Panc1 (cell line): ENCODE results near the gene ZNF132. TPM values are rescaled to one million over a fixed set of nuclear protein-coding genes. Genes with fewer than 3 reads are reported as not detected.

Source experiments
- ATAC-seq: fragments of 200-7000 bp; cut with Tn5 transposase; 2 replicates; pipeline ENCODE4 v1.9.1; 2020; ENCODE audit warnings: mild to moderate bottlenecking, moderate library complexity
- BruUV-seq: library from RNA; stranded (reverse); fragments of 400-500 nt; replicated peaks from 2 replicates; lab custom pipeline; 2021; lab: Mats Ljungman, UMichigan
- CTCF ChIA-PET: fragments of 300-600 bp; sonication (Branson Sonifier 250); formaldehyde crosslinking; loops from one replicate; lab custom pipeline; 2022; ENCODE audit warnings: antibody characterized with exemption; lab: Charles Lee
- POLR2A ChIA-PET: fragments of 300-600 bp; sonication (Branson Sonifier 250); formaldehyde crosslinking; loops from one replicate; lab custom pipeline; 2022; ENCODE audit warnings: antibody characterized with exemption; lab: Charles Lee
- DNase-seq: peaks from one replicate; pipeline ENCODE4 v3.0.0-alpha.2; 2010; ENCODE audit warnings: low read depth, low spot score
- H3K27ac ChIP-seq: 2 replicates; pipeline ENCODE4 v1.5.1; 2011; ENCODE audit warnings: mild to moderate bottlenecking, low read length, inconsistent platforms
- H3K27me3 ChIP-seq: fragments of 200-500 bp; sonication (Bioruptor generic); 2 replicates; pipeline ENCODE4 v1.6.0; 2014; ENCODE audit warnings: low read length, inconsistent platforms; ENCODE audit not compliant: control insufficient read depth, insufficient read depth
- H3K36me3 ChIP-seq: fragments of 200-500 bp; sonication (Bioruptor generic); 2 replicates; pipeline ENCODE4 v1.5.1; 2014; ENCODE audit warnings: inconsistent platforms, mild to moderate bottlenecking, low read length, moderate library complexity; ENCODE audit not compliant: control insufficient read depth, insufficient read depth
- H3K4me1 ChIP-seq: 2 replicates; pipeline ENCODE4 v1.5.1; 2011; ENCODE audit warnings: inconsistent platforms, mild to moderate bottlenecking, low read length, moderate library complexity; ENCODE audit not compliant: control insufficient read depth, insufficient read depth
- H3K4me3 ChIP-seq, 2 experiments: 2 replicates each; pipeline ENCODE4 v1.5.1; 2011 to 2012; ENCODE audit warnings: low read depth in 2 of 2, low read length in 2 of 2, mild to moderate bottlenecking in 2 of 2, inconsistent platforms in 1 of 2, moderate library complexity in 1 of 2
- H3K9me3 ChIP-seq: fragments of 200-500 bp; sonication (Bioruptor generic); 2 replicates; pipeline ENCODE4 v1.5.1; 2014; ENCODE audit warnings: low read depth, mild to moderate bottlenecking, inconsistent platforms, low read length, moderate library complexity; ENCODE audit not compliant: control insufficient read depth, insufficient read depth
- CTCF ChIP-seq: fragments of 450-650 bp; IDR thresholded peaks from 2 replicates; pipeline ENCODE4 v1.5.1; 2017; ENCODE audit warnings: mild to moderate bottlenecking
- POLR2AphosphoS5 ChIP-seq: IDR thresholded peaks from 2 replicates; pipeline ENCODE4 v1.6.1; 2012; ENCODE audit warnings: mild to moderate bottlenecking, low read depth, low read length, moderate library complexity
- REST ChIP-seq, 2 experiments: IDR thresholded peaks; 2 replicates each; pipeline ENCODE4 v1.6.1; 2011 to 2012; ENCODE audit warnings: low read depth in 2 of 2, control low read depth in 1 of 2, low read length in 1 of 2, mild to moderate bottlenecking in 1 of 2, moderate library complexity in 1 of 2; ENCODE audit not compliant: insufficient read depth in 1 of 2
- SIN3A ChIP-seq: IDR thresholded peaks from 2 replicates; pipeline ENCODE4 v1.6.1; 2012; ENCODE audit warnings: low read depth, mild to moderate bottlenecking, low read length, moderate library complexity, borderline replicate concordance; ENCODE audit not compliant: insufficient read depth
- TCF7L2 ChIP-seq: IDR thresholded peaks from 2 replicates; pipeline ENCODE4 v1.6.1; 2011; ENCODE audit warnings: mild to moderate bottlenecking, low read depth, low read length, inconsistent platforms
- in situ Hi-C: cut with HindIII; loops from 2 replicates; pipeline ENCODE4 v1.10.0; 2016; ENCODE audit warnings: low sequenced_read_pairs, low pct_unique_long_range_greater_than_20kb
- intact Hi-C: fragments of 100-400 bp; cut with micrococcal nuclease; formaldehyde crosslinking; loops from one replicate; pipeline ENCODE4 v1.10.0; 2022; ENCODE audit not compliant: unreplicated experiment
- total RNA-seq: library from RNA; stranded (reverse); gene quantifications from one replicate; pipeline ENCODE4 v1.2.1, GENCODE V29; 2021; ENCODE audit not compliant: unreplicated experiment

Gene ZNF132
- total RNA-seq, 1 experiment from 2014 or later = not detected

- H3K4me1 ChIP-seq = no peaks in the 10 kb centered on the region
- peaks cover 30% of the 10 kb centered on the region for H3K9me3 ChIP-seq
- no peak overlapping the region for H3K27ac ChIP-seq
- TF ChIP-seq CTCF (no peak), REST (IDR thresholded peaks at IDR 0.05; ENCODE audit: insufficient read depth in 1 of 2, low read depth in 2 of 2, low read length in 1 of 2) (no peak)
- DNase-seq (no peak), ATAC-seq (no peak)
- H3K27me3 ChIP-seq = no peaks in the 10 kb centered on the region
- intact Hi-C loops = no loop called here
- in situ Hi-C loops = no loop called here
- ChIA-PET POLR2A (no interaction called here), CTCF (no interaction called here)
- BruUV-seq = no TSS peak
- H3K4me3 ChIP-seq = no peak overlapping the region
- no peaks in the 10 kb centered on the region for H3K36me3 ChIP-seq
Observed at GRCh38 chr19:58429745-58430144, 10.2 kb downstream of the ZNF132 start.

GRCh38 chr19:58428617-58429016 is 11.3 kb downstream of the ZNF132 start:
- TF ChIP-seq POLR2AphosphoS5 (no peak), REST (IDR thresholded peaks at IDR 0.05; ENCODE audit: insufficient read depth in 1 of 2, low read depth in 2 of 2, low read length in 1 of 2) (no peak), TCF7L2 (no peak), CTCF (no peak), SIN3A (no peak)
- ATAC-seq (no peak), DNase-seq (no peak)
- no peak overlapping the region for H3K27ac ChIP-seq
- H3K36me3 ChIP-seq = no peaks in the 10 kb centered on the region
- intact Hi-C loops (no loop called here), in situ Hi-C loops (no loop called here)
- H3K4me1 ChIP-seq = no peaks in the 10 kb centered on the region
- no peaks in the 10 kb centered on the region for H3K27me3 ChIP-seq
- BruUV-seq = no TSS peak
- no peak overlapping the region for H3K4me3 ChIP-seq
- ChIA-PET CTCF (no interaction called here), POLR2A (no interaction called here)
- H3K9me3 ChIP-seq = peaks cover 19% of the 10 kb centered on the region
